ENCODE data around the gene GNAO1.

GNAO1 gene

DNA sequence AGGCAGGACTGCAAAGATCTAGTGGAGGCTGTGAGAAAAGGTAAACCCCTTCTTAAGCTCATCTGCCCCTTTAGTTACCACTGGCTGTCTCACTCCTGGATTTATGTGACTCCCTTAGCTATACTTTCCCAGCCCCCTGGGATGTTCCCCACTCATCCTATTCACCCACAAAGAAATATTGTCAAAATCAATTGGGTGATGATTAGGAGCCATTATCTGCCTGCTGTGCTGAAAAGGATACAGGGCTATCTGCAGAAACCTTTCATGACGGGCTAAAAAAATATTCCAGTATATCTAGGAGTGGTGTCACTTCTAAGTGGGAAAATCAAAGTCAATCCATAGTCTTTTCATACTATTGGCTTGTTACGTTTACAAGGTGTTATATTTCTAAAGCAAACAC lies 8.0 kb upstream of the GNAO1 start:
- H4K20me1 ChIP-seq (ENCODE audit: insufficient read depth, low read length): no peaks in the 10 kb centered on the region
- no peaks in the 10 kb centered on the region for H3K4me1 ChIP-seq (ENCODE audit: low read length)
- no peak overlapping the region for H3K4me2 ChIP-seq (ENCODE audit: low read depth, low read length)
- no peaks in the 10 kb centered on the region for H3F3A ChIP-seq (ENCODE audit: insufficient read depth, low read length)
- H3K27ac ChIP-seq (ENCODE audit: low read length): no peak overlapping the region
- H3K4me3 ChIP-seq (ENCODE audit: low read length): no peak overlapping the region
- H3K9me2 ChIP-seq (replicated peaks; ENCODE audit: insufficient read depth, low read length): no peaks in the 10 kb centered on the region
- peaks cover 38% of the 10 kb centered on the region; the same call in 1 of the 2 replicates for H3K27me3 ChIP-seq (replicated peaks; ENCODE audit: insufficient read depth, low read length)
- no peaks in the 10 kb centered on the region for H3K79me2 ChIP-seq (ENCODE audit: low read length)
- DNase-seq: no peak
- H3K36me3 ChIP-seq (replicated peaks; ENCODE audit: insufficient read depth, low read length): no peaks in the 10 kb centered on the region
- H3K9ac ChIP-seq (ENCODE audit: low read length): no peak overlapping the region
- no peak overlapping the region for H2AFZ ChIP-seq (ENCODE audit: low read length)
- H3K9me3 ChIP-seq (replicated peaks; ENCODE audit: insufficient read depth, low read length): no peaks in the 10 kb centered on the region
- TF ChIP-seq EZH2 (optimal IDR thresholded peaks at IDR 0.05; ENCODE audit: low read depth, low read length) (no peak), EZH2phosphoT487 (IDR thresholded peaks at IDR 0.05; ENCODE audit: low read length) (no peak)
- TF ChIP-seq, protein P1, sequence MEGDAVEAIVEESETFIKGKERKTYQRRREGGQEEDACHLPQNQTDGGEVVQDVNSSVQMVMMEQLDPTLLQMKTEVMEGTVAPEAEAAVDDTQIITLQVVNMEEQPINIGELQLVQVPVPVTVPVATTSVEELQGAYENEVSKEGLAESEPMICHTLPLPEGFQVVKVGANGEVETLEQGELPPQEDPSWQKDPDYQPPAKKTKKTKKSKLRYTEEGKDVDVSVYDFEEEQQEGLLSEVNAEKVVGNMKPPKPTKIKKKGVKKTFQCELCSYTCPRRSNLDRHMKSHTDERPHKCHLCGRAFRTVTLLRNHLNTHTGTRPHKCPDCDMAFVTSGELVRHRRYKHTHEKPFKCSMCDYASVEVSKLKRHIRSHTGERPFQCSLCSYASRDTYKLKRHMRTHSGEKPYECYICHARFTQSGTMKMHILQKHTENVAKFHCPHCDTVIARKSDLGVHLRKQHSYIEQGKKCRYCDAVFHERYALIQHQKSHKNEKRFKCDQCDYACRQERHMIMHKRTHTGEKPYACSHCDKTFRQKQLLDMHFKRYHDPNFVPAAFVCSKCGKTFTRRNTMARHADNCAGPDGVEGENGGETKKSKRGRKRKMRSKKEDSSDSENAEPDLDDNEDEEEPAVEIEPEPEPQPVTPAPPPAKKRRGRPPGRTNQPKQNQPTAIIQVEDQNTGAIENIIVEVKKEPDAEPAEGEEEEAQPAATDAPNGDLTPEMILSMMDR (IDR thresholded peaks at IDR 0.05; ENCODE audit: low read length): no peak

DNA sequence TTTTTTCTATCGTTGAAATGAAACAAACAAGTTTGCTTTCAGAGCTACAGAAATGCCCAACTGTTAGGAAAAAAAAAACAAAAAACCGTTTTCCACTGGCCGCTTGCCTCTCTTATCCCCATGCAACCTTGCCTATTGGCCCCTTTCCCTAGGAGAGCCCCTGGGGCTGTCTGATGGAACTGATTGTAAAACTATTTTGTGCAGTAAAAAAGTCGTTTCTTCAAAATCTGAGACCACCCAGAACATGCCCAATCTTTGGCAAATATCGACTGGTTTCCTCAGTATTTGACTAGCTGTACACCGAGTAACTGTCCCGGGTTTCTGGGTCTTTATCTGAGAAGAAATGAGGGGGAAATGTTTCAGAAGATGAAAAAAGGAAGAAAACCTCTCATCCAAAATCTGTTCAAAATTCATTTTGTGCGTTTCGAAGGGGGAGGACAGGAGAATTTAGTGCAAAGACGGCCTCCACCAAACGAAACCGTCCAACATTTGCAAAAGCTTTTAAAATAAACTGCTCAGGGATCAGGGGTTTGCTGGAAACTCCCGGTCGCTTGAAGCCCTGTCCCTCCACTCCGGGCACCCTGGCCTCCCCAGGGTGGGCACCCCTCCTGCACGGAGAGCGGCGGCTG lies 1.1 kb upstream of the GNAO1 start:
- H3K9me3 ChIP-seq (replicated peaks; ENCODE audit: insufficient read depth, low read length): no peaks in the 10 kb centered on the region
- peak overlapping the region; percentile 69; the same call in 1 of the 2 replicates for H3K4me2 ChIP-seq (ENCODE audit: low read depth, low read length)
- H3K27ac ChIP-seq (ENCODE audit: low read length): no peak overlapping the region
- H3K27me3 ChIP-seq (replicated peaks; ENCODE audit: insufficient read depth, low read length): peaks cover 60% of the 10 kb centered on the region
- no peak overlapping the region for H2AFZ ChIP-seq (ENCODE audit: low read length)
- H3K4me1 ChIP-seq (ENCODE audit: low read length): no peaks in the 10 kb centered on the region
- H3K36me3 ChIP-seq (replicated peaks; ENCODE audit: insufficient read depth, low read length): no peaks in the 10 kb centered on the region
- H3K79me2 ChIP-seq (ENCODE audit: low read length): no peaks in the 10 kb centered on the region
- H3K9me2 ChIP-seq (replicated peaks; ENCODE audit: insufficient read depth, low read length): no peaks in the 10 kb centered on the region
- no peak overlapping the region for H3K9ac ChIP-seq (ENCODE audit: low read length)
- no peaks in the 10 kb centered on the region for H4K20me1 ChIP-seq (ENCODE audit: insufficient read depth, low read length)
- H3F3A ChIP-seq (ENCODE audit: insufficient read depth, low read length): no peaks in the 10 kb centered on the region
- TF ChIP-seq, protein P1 (IDR thresholded peaks at IDR 0.05; ENCODE audit: low read length): no peak
- TF ChIP-seq EZH2 (optimal IDR thresholded peaks at IDR 0.05; ENCODE audit: low read depth, low read length): no peak
- TF ChIP-seq EZH2phosphoT487 (IDR thresholded peaks at IDR 0.05; ENCODE audit: low read length): no peak
- H3K4me3 ChIP-seq (ENCODE audit: low read length): peak overlapping the region; percentile 36; the same call in 1 of the 2 replicates
- DNase-seq: no peak

DNA sequence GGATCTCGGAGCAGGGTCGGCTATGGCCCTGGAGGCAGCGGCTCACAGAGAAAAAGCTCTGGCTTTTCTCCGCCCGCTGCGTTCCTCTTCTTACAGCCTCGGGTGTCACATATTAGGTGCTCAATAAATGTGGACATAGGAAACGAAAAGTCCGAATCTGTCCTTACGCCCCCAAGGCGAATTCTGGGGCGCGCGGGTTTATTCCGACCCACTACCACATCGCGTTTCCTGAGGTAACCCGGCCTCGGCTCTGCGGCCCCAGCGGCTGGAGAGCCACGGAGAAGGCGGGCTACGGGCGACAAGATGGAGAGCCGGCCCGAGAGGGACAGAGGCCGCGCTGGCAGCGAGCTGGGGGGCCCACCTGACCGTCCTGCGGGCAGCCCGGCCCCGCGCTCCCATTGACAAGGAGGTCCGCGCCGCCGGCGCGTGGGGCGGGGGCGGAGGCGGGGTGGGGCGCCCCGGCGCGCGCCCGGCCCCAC lies 573 bp upstream of the GNAO1 start:
- Histone ChIP-seq H3K4me2 (ENCODE audit: low read depth, low read length) (peak overlapping the region; percentile 69; the same call in 1 of the 2 replicates), H4K20me1 (ENCODE audit: insufficient read depth, low read length) (no peaks in the 10 kb centered on the region), H3K4me1 (ENCODE audit: low read length) (no peaks in the 10 kb centered on the region), H3K9ac (ENCODE audit: low read length) (no peak overlapping the region), H3K9me2 (replicated peaks; ENCODE audit: insufficient read depth, low read length) (no peaks in the 10 kb centered on the region), H3K4me3 (ENCODE audit: low read length) (peak overlapping the region; percentile 36; the same call in 1 of the 2 replicates), H3K9me3 (replicated peaks; ENCODE audit: insufficient read depth, low read length) (no peaks in the 10 kb centered on the region), H3K27me3 (replicated peaks; ENCODE audit: insufficient read depth, low read length) (peaks cover 60% of the 10 kb centered on the region), H3K27ac (ENCODE audit: low read length) (no peak overlapping the region), H2AFZ (ENCODE audit: low read length) (no peak overlapping the region), H3K79me2 (ENCODE audit: low read length) (no peaks in the 10 kb centered on the region), H3F3A (ENCODE audit: insufficient read depth, low read length) (no peaks in the 10 kb centered on the region), H3K36me3 (replicated peaks; ENCODE audit: insufficient read depth, low read length) (no peaks in the 10 kb centered on the region)
- TF ChIP-seq, protein P1 (IDR thresholded peaks at IDR 0.05; ENCODE audit: low read length): no peak
- TF ChIP-seq EZH2phosphoT487 (IDR thresholded peaks at IDR 0.05; ENCODE audit: low read length) (no peak), EZH2 (optimal IDR thresholded peaks at IDR 0.05; ENCODE audit: low read depth, low read length) (no peak)
- no peak for DNase-seq

Data from MM.1S (cell line).